GM23338 (cell line): ENCODE results near the gene ADAM30. TPM values are rescaled to one million over a fixed set of nuclear protein-coding genes. Genes with fewer than 3 reads are reported as not detected.

ENCODE experiments used
- ATAC-seq: fragments of 200-7000 bp; cut with Tn5 transposase; 3 replicates; pipeline ENCODE4 v1.9.1; 2020
- DNase-seq: peaks from one replicate; pipeline ENCODE4 v3.0.0-alpha.2; 2015; ENCODE audit warnings: low spot score
- H2AFZ ChIP-seq: fragments of 200-600 bp; sonication (generic); 2 replicates; pipeline ENCODE4 v1.8.0; 2016; ENCODE audit warnings: antibody characterized with exemption, mild to moderate bottlenecking, moderate library complexity
- H3F3A ChIP-seq: fragments of 200-600 bp; sonication (generic); replicated peaks from 2 replicates; pipeline ENCODE4 v1.8.0; 2017; ENCODE audit warnings: antibody characterized with exemption, mixed run types, low read depth
- H3K27ac ChIP-seq: fragments of 200-600 bp; sonication (generic); 2 replicates; pipeline ENCODE4 v1.6.1; 2016; ENCODE audit warnings: low read depth
- H3K27me3 ChIP-seq: fragments of 200-600 bp; sonication (generic); 2 replicates; pipeline ENCODE4 v1.8.0; 2016; ENCODE audit warnings: mild to moderate bottlenecking, mixed run types, moderate library complexity; ENCODE audit not compliant: insufficient read depth
- H3K36me3 ChIP-seq: fragments of 200-600 bp; sonication (generic); 2 replicates; pipeline ENCODE4 v1.8.0; 2016; ENCODE audit warnings: mild to moderate bottlenecking; ENCODE audit not compliant: insufficient read depth
- H3K4me1 ChIP-seq: fragments of 200-600 bp; sonication (generic); 2 replicates; pipeline ENCODE4 v1.8.0; 2016; ENCODE audit warnings: mild to moderate bottlenecking, moderate library complexity; ENCODE audit not compliant: insufficient read depth
- H3K4me2 ChIP-seq: fragments of 200-600 bp; sonication (generic); 2 replicates; pipeline ENCODE4 v1.7.1; 2017; ENCODE audit warnings: mixed run types
- H3K4me3 ChIP-seq: fragments of 200-600 bp; sonication (generic); 2 replicates; pipeline ENCODE4 v1.6.1; 2016; ENCODE audit warnings: mixed run types
- H3K79me2 ChIP-seq: fragments of 200-600 bp; sonication (generic); replicated peaks from 2 replicates; pipeline ENCODE4 v1.8.0; 2017; ENCODE audit warnings: mild to moderate bottlenecking; ENCODE audit not compliant: insufficient read depth
- H3K9me2 ChIP-seq: fragments of 200-600 bp; sonication (generic); 2 replicates; pipeline ENCODE4 v1.8.0; 2017; ENCODE audit not compliant: insufficient read depth
- H4K20me1 ChIP-seq: fragments of 200-600 bp; sonication (generic); replicated peaks from 2 replicates; pipeline ENCODE4 v1.8.0; 2017; ENCODE audit warnings: mild to moderate bottlenecking; ENCODE audit not compliant: insufficient read depth
- H3K27ac Mint-ChIP-seq: 2 replicates; pipeline ENCODE4 v1.8.0; 2020; ENCODE audit warnings: inconsistent platforms, mild to moderate bottlenecking, moderate library complexity, mixed read lengths
- H3K27me3 Mint-ChIP-seq: 3 replicates; pipeline ENCODE4 v1.8.0; 2022; ENCODE audit warnings: low read depth, mild to moderate bottlenecking, moderate library complexity, mixed read lengths, inconsistent platforms; ENCODE audit not compliant: insufficient read depth, poor library complexity
- H3K36me3 Mint-ChIP-seq: 3 replicates; pipeline ENCODE4 v1.8.0; 2021; ENCODE audit warnings: low read depth, mild to moderate bottlenecking, inconsistent platforms, moderate library complexity, mixed read lengths
- H3K4me1 Mint-ChIP-seq: 3 replicates; pipeline ENCODE4 v1.8.0; 2020; ENCODE audit warnings: mild to moderate bottlenecking, inconsistent platforms, mixed read lengths
- H3K4me3 Mint-ChIP-seq: 3 replicates; pipeline ENCODE4 v1.8.0; 2021; ENCODE audit warnings: moderate library complexity, mild to moderate bottlenecking, inconsistent platforms, mixed read lengths
- H3K9me3 Mint-ChIP-seq: 3 replicates; pipeline ENCODE4 v1.8.0; 2020; ENCODE audit warnings: moderate library complexity, mild to moderate bottlenecking, inconsistent platforms, mixed read lengths
- EZH2 ChIP-seq: fragments of 200-600 bp; sonication (generic); IDR thresholded peaks from one replicate; pipeline ENCODE4 v1.8.0; 2017; ENCODE audit warnings: antibody characterized with exemption, mild to moderate bottlenecking, low read depth; ENCODE audit not compliant: unreplicated experiment
- JUNB ChIP-seq: IDR thresholded peaks from one replicate; pipeline ENCODE4 v1.6.1; 2016; ENCODE audit warnings: antibody characterized with exemption; ENCODE audit not compliant: unreplicated experiment
- NANOG ChIP-seq: IDR thresholded peaks from 2 replicates; pipeline ENCODE4 v1.6.1; 2016; ENCODE audit warnings: antibody characterized with exemption, borderline replicate concordance
- POLR2AphosphoS5 ChIP-seq: IDR thresholded peaks from 2 replicates; pipeline ENCODE4 v1.6.1; 2016; ENCODE audit warnings: antibody characterized with exemption, low read depth
- ZNF114 ChIP-seq: fragments of 250-450 bp; sonication (Bioruptor Pico); IDR thresholded peaks from 2 replicates; pipeline ENCODE4 v1.5.0; 2020; ENCODE audit warnings: mild to moderate bottlenecking, moderate library complexity
- polyA plus RNA-seq: library from polyadenylated mRNA; unstranded; fragments of >200 nt; fragmentation: Nextera tagmentation; extraction: Ambion mirVana; gene quantifications from 2 replicates; pipeline ENCODE4 v1.2.1, GENCODE V29; 2016
- total RNA-seq: library from RNA; depleted of rRNA; stranded (reverse); fragments of >200 nt; shearing (Covaris generic); gene quantifications from 2 replicates; pipeline ENCODE4 v1.2.3, GENCODE V29; 2014
- TF ChIP-seq, protein P1 (sequence below): fragments of 250-450 bp; sonication (Bioruptor Pico); IDR thresholded peaks from 2 replicates; pipeline ENCODE4 v1.5.0; 2020; ENCODE audit warnings: mild to moderate bottlenecking, moderate library complexity
- TF ChIP-seq, protein P2 (sequence below), 2 experiments: fragments of 200-600 bp in 1 of 2; sonication (generic) in 1 of 2; conservative IDR thresholded peaks; 2 replicates each; pipeline versions ENCODE4 v1.5.1 to v1.6.1; 2016 to 2017; ENCODE audit warnings: antibody characterized with exemption in 2 of 2, low read depth in 2 of 2, mild to moderate bottlenecking in 2 of 2, moderate library complexity in 1 of 2
- TF ChIP-seq, protein P3 (sequence below): IDR thresholded peaks from 2 replicates; pipeline ENCODE4 v1.6.1; 2016; ENCODE audit warnings: antibody characterized with exemption

Gene ADAM30
- total and polyA plus RNA-seq, 2 experiments from 2014 or later = not detected

DNA sequence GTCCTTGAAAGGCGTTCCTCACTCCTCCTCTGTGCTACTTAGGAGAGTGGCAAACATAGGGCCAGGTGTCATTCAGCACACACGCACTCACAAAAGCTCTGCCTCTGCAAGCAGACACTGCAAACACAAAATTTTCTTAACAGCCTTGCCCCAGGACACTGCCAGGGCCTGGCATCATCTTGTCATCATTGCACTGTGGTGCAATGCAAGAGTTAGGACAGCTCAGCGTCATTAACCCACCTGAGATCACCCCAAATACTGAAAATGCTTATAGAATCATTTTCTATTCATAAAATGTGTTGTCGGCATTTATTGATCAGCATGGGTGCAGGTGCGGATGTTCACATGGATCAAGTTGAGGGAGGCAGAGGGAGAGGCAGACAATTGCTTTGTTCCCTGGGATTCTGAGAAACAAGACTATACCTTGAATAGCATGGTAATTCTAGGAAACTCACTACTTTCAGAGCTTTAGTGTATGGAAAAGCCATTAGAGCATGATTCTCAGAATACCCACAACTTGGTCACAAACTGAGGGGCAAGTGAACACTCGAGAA lies 3.0 kb downstream of the ADAM30 start:
- H3K9me3 Mint-ChIP-seq = no peaks in the 10 kb centered on the region; the same call in 2 of the 3 replicates
- no peaks in the 10 kb centered on the region for H3K9me2 ChIP-seq
- H3K27me3 ChIP-seq = no peaks in the 10 kb centered on the region; the same call in 1 of the 2 replicates
- H2AFZ ChIP-seq = no peak overlapping the region
- H3K36me3 Mint-ChIP-seq = no peaks in the 10 kb centered on the region
- no peak overlapping the region for H3K4me2 ChIP-seq
- TF ChIP-seq, protein P1, sequence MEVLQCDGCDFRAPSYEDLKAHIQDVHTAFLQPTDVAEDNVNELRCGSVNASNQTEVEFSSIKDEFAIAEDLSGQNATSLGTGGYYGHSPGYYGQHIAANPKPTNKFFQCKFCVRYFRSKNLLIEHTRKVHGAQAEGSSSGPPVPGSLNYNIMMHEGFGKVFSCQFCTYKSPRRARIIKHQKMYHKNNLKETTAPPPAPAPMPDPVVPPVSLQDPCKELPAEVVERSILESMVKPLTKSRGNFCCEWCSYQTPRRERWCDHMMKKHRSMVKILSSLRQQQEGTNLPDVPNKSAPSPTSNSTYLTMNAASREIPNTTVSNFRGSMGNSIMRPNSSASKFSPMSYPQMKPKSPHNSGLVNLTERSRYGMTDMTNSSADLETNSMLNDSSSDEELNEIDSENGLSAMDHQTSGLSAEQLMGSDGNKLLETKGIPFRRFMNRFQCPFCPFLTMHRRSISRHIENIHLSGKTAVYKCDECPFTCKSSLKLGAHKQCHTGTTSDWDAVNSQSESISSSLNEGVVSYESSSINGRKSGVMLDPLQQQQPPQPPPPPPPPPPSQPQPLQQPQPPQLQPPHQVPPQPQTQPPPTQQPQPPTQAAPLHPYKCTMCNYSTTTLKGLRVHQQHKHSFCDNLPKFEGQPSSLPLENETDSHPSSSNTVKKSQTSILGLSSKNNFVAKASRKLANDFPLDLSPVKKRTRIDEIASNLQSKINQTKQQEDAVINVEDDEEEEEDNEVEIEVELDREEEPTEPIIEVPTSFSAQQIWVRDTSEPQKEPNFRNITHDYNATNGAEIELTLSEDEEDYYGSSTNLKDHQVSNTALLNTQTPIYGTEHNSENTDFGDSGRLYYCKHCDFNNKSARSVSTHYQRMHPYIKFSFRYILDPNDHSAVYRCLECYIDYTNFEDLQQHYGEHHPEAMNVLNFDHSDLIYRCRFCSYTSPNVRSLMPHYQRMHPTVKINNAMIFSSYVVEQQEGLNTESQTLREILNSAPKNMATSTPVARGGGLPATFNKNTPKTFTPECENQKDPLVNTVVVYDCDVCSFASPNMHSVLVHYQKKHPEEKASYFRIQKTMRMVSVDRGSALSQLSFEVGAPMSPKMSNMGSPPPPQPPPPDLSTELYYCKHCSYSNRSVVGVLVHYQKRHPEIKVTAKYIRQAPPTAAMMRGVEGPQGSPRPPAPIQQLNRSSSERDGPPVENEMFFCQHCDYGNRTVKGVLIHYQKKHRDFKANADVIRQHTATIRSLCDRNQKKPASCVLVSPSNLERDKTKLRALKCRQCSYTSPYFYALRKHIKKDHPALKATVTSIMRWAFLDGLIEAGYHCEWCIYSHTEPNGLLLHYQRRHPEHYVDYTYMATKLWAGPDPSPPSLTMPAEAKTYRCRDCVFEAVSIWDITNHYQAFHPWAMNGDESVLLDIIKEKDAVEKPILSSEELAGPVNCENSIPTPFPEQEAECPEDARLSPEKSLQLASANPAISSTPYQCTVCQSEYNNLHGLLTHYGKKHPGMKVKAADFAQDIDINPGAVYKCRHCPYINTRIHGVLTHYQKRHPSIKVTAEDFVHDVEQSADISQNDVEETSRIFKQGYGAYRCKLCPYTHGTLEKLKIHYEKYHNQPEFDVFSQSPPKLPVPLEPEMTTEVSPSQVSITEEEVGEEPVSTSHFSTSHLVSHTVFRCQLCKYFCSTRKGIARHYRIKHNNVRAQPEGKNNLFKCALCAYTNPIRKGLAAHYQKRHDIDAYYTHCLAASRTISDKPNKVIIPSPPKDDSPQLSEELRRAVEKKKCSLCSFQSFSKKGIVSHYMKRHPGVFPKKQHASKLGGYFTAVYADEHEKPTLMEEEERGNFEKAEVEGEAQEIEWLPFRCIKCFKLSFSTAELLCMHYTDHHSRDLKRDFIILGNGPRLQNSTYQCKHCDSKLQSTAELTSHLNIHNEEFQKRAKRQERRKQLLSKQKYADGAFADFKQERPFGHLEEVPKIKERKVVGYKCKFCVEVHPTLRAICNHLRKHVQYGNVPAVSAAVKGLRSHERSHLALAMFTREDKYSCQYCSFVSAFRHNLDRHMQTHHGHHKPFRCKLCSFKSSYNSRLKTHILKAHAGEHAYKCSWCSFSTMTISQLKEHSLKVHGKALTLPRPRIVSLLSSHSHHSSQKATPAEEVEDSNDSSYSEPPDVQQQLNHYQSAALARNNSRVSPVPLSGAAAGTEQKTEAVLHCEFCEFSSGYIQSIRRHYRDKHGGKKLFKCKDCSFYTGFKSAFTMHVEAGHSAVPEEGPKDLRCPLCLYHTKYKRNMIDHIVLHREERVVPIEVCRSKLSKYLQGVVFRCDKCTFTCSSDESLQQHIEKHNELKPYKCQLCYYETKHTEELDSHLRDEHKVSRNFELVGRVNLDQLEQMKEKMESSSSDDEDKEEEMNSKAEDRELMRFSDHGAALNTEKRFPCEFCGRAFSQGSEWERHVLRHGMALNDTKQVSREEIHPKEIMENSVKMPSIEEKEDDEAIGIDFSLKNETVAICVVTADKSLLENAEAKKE (CRISPR knock-in tag) = no peak
- TF ChIP-seq POLR2AphosphoS5 (no peak), EZH2 (no peak), NANOG (no peak), ZNF114 (no peak), JUNB (no peak)
- TF ChIP-seq, protein P2, sequence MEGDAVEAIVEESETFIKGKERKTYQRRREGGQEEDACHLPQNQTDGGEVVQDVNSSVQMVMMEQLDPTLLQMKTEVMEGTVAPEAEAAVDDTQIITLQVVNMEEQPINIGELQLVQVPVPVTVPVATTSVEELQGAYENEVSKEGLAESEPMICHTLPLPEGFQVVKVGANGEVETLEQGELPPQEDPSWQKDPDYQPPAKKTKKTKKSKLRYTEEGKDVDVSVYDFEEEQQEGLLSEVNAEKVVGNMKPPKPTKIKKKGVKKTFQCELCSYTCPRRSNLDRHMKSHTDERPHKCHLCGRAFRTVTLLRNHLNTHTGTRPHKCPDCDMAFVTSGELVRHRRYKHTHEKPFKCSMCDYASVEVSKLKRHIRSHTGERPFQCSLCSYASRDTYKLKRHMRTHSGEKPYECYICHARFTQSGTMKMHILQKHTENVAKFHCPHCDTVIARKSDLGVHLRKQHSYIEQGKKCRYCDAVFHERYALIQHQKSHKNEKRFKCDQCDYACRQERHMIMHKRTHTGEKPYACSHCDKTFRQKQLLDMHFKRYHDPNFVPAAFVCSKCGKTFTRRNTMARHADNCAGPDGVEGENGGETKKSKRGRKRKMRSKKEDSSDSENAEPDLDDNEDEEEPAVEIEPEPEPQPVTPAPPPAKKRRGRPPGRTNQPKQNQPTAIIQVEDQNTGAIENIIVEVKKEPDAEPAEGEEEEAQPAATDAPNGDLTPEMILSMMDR (conservative IDR thresholded peaks at IDR 0.05; ENCODE audit: low read depth in 2 of 2) = no peak
- TF ChIP-seq, protein P3, sequence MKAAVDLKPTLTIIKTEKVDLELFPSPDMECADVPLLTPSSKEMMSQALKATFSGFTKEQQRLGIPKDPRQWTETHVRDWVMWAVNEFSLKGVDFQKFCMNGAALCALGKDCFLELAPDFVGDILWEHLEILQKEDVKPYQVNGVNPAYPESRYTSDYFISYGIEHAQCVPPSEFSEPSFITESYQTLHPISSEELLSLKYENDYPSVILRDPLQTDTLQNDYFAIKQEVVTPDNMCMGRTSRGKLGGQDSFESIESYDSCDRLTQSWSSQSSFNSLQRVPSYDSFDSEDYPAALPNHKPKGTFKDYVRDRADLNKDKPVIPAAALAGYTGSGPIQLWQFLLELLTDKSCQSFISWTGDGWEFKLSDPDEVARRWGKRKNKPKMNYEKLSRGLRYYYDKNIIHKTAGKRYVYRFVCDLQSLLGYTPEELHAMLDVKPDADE = no peak
- peaks cover 2% of the 10 kb centered on the region; the same call in 1 of the 3 replicates for H3K4me1 Mint-ChIP-seq
- no peak overlapping the region for H3K4me3 Mint-ChIP-seq
- H3F3A ChIP-seq = no peaks in the 10 kb centered on the region
- no peak for ATAC-seq
- H3K27me3 Mint-ChIP-seq = peaks cover 7% of the 10 kb centered on the region
- H3K79me2 ChIP-seq = no peaks in the 10 kb centered on the region
- no peak overlapping the region for H3K27ac ChIP-seq
- H3K27ac Mint-ChIP-seq = no peak overlapping the region
- no peaks in the 10 kb centered on the region for H3K36me3 ChIP-seq
- no peaks in the 10 kb centered on the region for H4K20me1 ChIP-seq
- no peak overlapping the region for H3K4me3 ChIP-seq
- DNase-seq = no peak
- H3K4me1 ChIP-seq = no peaks in the 10 kb centered on the region
